Gastrocnemius medialis (tissue), 4 donors: ENCODE data around the gene RIN3. TPM values are rescaled to one million over a fixed set of nuclear protein-coding genes. Genes with fewer than 3 reads are reported as not detected.

Experiments
- ATAC-seq, 2 donors: fragments of 150-250 bp; one replicate each; pipeline ENCODE4 v1.9.1; 2016
- DNase-seq, 2 donors: peaks; one replicate each; pipeline ENCODE4 v3.0.0-alpha.2; 2019
- H3K27ac ChIP-seq, 4 donors: fragments of 200-600 bp; sonication (generic); 1 replicate in 1 of 4; 2 replicates in 3 of 4; pipeline ENCODE4 v1.5.1; 2016 to 2018; ENCODE audit warnings: mild to moderate bottlenecking in 2 of 4, moderate library complexity in 1 of 4
- H3K27me3 ChIP-seq, 3 donors: fragments of 200-600 bp; sonication (generic) in 2 of 3; 1 replicate in 1 of 3; 2 replicates in 2 of 3; pipeline versions ENCODE4 v1.5.1 to v1.6.0; 2016 to 2019; ENCODE audit warnings: mild to moderate bottlenecking in 1 of 3, moderate library complexity in 1 of 3
- H3K36me3 ChIP-seq, 2 donors: fragments of 200-600 bp; sonication (generic) in 1 of 2; one replicate each; pipeline ENCODE4 v1.5.1; 2017 to 2018
- H3K4me1 ChIP-seq, 2 donors: fragments of 200-600 bp; sonication (generic) in 1 of 2; one replicate each; pipeline ENCODE4 v1.5.1; 2016 to 2017; ENCODE audit warnings: mild to moderate bottlenecking in 2 of 2
- H3K4me3 ChIP-seq, 4 donors: fragments of 200-600 bp; sonication (generic) in 3 of 4; 1 replicate in 1 of 4; 2 replicates in 3 of 4; pipeline ENCODE4 v1.5.1; 2016 to 2019; ENCODE audit warnings: mild to moderate bottlenecking in 2 of 4
- H3K9me3 ChIP-seq, 3 donors: fragments of 200-600 bp; sonication (generic) in 2 of 3; 1 replicate in 1 of 3; 2 replicates in 2 of 3; pipeline ENCODE4 v1.5.1; 2016 to 2019
- POLR2A ChIP-seq, 2 donors: fragments of 450-650 bp; IDR thresholded peaks; one replicate each; pipeline ENCODE4 v1.6.1; 2017; ENCODE audit warnings: antibody characterized with exemption in 2 of 2, mild to moderate bottlenecking in 2 of 2, moderate library complexity in 2 of 2
- in situ Hi-C, 4 donors: fragments of 200-750 bp; cut with MboI; loops; one replicate each; pipeline versions ENCODE4 v1.15.0 to v1.8.0; 2017; ENCODE audit warnings: low sequenced_read_pairs in 4 of 4
- intact Hi-C: fragments of 100-400 bp; cut with DNase I; formaldehyde crosslinking; loops from one replicate; pipeline ENCODE4 v1.15.1; 2023; ENCODE audit warnings: low total_unique reads
- total RNA-seq, 4 donors: library from RNA; depleted of rRNA; stranded (reverse); fragments of >200 nt; gene quantifications; one replicate each; pipeline versions ENCODE4 v1.1.0 to v1.2.3, GENCODE V29; 2016
- TF ChIP-seq, protein P1 (sequence below), 5 experiments: fragments of 450-650 bp in 3 of 5; fragments of 200-600 bp in 2 of 5; sonication (generic) in 2 of 5; IDR thresholded peaks in 4 of 5; conservative IDR thresholded peaks in 1 of 5; 1 replicate in 4 of 5; 2 replicates in 1 of 5; pipeline ENCODE4 v1.5.1; 2016 to 2019; ENCODE audit warnings: antibody characterized with exemption in 5 of 5, mild to moderate bottlenecking in 3 of 5, moderate library complexity in 3 of 5

The RIN3 gene
- total RNA-seq, 4 donors from 2014 or later = 2.1 to 3.7 (median 2.6) TPM

- in situ Hi-C loops (no loop called here), intact Hi-C loops (no loop called here)
- H3K36me3 ChIP-seq = no peaks in the 10 kb centered on the region
- no peaks in the 10 kb centered on the region for H3K4me1 ChIP-seq
- TF ChIP-seq, protein P1, sequence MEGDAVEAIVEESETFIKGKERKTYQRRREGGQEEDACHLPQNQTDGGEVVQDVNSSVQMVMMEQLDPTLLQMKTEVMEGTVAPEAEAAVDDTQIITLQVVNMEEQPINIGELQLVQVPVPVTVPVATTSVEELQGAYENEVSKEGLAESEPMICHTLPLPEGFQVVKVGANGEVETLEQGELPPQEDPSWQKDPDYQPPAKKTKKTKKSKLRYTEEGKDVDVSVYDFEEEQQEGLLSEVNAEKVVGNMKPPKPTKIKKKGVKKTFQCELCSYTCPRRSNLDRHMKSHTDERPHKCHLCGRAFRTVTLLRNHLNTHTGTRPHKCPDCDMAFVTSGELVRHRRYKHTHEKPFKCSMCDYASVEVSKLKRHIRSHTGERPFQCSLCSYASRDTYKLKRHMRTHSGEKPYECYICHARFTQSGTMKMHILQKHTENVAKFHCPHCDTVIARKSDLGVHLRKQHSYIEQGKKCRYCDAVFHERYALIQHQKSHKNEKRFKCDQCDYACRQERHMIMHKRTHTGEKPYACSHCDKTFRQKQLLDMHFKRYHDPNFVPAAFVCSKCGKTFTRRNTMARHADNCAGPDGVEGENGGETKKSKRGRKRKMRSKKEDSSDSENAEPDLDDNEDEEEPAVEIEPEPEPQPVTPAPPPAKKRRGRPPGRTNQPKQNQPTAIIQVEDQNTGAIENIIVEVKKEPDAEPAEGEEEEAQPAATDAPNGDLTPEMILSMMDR (IDR thresholded peaks at IDR 0.05 in 4 of 5, conservative IDR thresholded peaks at IDR 0.05 in 1 of 5) = no peak
- TF ChIP-seq POLR2A (IDR thresholded peaks at IDR 0.05) = no peak
- no peaks in the 10 kb centered on the region for H3K27me3 ChIP-seq
- DNase-seq (no peak), ATAC-seq (no peak)
- no peak overlapping the region for H3K4me3 ChIP-seq
- no peaks in the 10 kb centered on the region for H3K9me3 ChIP-seq
- H3K27ac ChIP-seq = no peak overlapping the region
Measured at GRCh38 chr14:92641306-92641705, 127.7 kb downstream of the RIN3 start.

- in situ Hi-C loops = no loop called here
- TF ChIP-seq, protein P1 (IDR thresholded peaks at IDR 0.05 in 4 of 5, conservative IDR thresholded peaks at IDR 0.05 in 1 of 5) = no peak
- no peak for TF ChIP-seq POLR2A (IDR thresholded peaks at IDR 0.05)
- H3K4me1 ChIP-seq = no peaks in the 10 kb centered on the region
- no peaks in the 10 kb centered on the region for H3K36me3 ChIP-seq
- H3K27ac ChIP-seq = no peak overlapping the region
- intact Hi-C loops = no loop called here
- no peak for ATAC-seq
- no peaks in the 10 kb centered on the region for H3K9me3 ChIP-seq
- DNase-seq = no peak
- no peak overlapping the region for H3K4me3 ChIP-seq
- H3K27me3 ChIP-seq = no peaks in the 10 kb centered on the region
Measured at GRCh38 chr14:92644171-92644969, 130.8 kb downstream of the RIN3 start.

DNA sequence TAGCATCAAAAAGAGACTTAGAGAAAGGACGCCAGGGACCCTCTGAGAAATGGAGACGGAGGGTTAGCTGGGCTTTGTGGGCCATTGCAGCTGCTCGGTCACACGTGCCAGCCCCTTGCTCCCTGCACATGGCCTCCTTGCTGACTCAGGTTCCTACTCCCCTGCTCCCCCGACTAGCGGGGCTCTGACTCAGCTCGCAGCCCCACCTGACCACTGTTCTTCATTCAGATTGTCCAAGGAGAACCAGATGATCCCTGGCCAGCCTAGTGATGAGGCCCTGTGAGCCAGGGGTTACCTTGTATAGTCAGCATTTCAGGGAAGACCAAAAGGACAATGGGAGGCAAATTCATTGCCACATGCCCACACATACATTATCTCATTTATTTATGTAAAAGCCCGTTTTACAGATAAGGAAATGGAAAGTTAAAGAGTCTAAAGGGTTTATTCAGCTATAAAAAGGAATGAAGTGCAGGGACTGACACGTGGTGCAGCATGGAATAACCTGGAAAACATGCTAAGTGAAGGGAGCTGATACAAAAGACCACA is 131.5 kb downstream of the RIN3 start:
- no peaks in the 10 kb centered on the region for H3K9me3 ChIP-seq
- DNase-seq (no peak), ATAC-seq (no peak)
- intact Hi-C loops = no loop called here
- no peaks in the 10 kb centered on the region for H3K4me1 ChIP-seq
- in situ Hi-C loops = no loop called here
- H3K27ac ChIP-seq = no peak overlapping the region
- H3K4me3 ChIP-seq = no peak overlapping the region
- H3K36me3 ChIP-seq = no peaks in the 10 kb centered on the region
- no peaks in the 10 kb centered on the region for H3K27me3 ChIP-seq
- TF ChIP-seq, protein P1 (IDR thresholded peaks at IDR 0.05 in 4 of 5, conservative IDR thresholded peaks at IDR 0.05 in 1 of 5) = no peak
- no peak for TF ChIP-seq POLR2A (IDR thresholded peaks at IDR 0.05)

- intact Hi-C loops = no loop called here
- Histone ChIP-seq H3K27ac (no peak overlapping the region), H3K4me3 (no peak overlapping the region), H3K27me3 (no peaks in the 10 kb centered on the region), H3K4me1 (no peaks in the 10 kb centered on the region), H3K36me3 (no peaks in the 10 kb centered on the region), H3K9me3 (no peaks in the 10 kb centered on the region)
- in situ Hi-C loops = no loop called here
- no peak for ATAC-seq
- no peak for DNase-seq
- TF ChIP-seq POLR2A (IDR thresholded peaks at IDR 0.05) = no peak
- TF ChIP-seq, protein P1 (IDR thresholded peaks at IDR 0.05 in 4 of 5, conservative IDR thresholded peaks at IDR 0.05 in 1 of 5) = no peak
Measured at GRCh38 chr14:92645841-92646478, 132.4 kb downstream of the RIN3 start.
